ENCODE results near the gene ADAMTS14.

Gene ADAMTS14

DNA sequence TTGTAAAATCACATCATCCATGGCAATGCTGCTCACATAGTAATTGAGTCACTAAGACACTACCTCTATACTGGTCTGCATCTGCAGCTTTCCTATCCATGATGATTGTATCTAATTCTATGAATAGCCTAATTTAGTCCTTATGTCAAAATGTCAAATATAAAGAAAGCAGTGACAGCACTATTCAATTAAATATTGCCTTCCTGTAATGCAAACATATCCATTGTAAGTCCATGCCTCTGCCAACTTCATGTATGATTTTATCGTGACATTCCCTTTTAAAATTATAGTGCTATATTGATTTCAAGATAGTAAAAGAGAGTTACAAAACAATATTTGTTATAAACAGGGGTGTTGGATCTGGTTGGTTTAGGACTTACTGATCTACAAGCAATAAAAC, 138.7 kb downstream of the ADAMTS14 start:
- no peak for DNase-seq (ENCODE audit: low spot score)
- TF ChIP-seq, protein P1, sequence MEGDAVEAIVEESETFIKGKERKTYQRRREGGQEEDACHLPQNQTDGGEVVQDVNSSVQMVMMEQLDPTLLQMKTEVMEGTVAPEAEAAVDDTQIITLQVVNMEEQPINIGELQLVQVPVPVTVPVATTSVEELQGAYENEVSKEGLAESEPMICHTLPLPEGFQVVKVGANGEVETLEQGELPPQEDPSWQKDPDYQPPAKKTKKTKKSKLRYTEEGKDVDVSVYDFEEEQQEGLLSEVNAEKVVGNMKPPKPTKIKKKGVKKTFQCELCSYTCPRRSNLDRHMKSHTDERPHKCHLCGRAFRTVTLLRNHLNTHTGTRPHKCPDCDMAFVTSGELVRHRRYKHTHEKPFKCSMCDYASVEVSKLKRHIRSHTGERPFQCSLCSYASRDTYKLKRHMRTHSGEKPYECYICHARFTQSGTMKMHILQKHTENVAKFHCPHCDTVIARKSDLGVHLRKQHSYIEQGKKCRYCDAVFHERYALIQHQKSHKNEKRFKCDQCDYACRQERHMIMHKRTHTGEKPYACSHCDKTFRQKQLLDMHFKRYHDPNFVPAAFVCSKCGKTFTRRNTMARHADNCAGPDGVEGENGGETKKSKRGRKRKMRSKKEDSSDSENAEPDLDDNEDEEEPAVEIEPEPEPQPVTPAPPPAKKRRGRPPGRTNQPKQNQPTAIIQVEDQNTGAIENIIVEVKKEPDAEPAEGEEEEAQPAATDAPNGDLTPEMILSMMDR (IDR thresholded peaks at IDR 0.05; ENCODE audit: extremely low read depth, missing control alignments): no peak

DNA sequence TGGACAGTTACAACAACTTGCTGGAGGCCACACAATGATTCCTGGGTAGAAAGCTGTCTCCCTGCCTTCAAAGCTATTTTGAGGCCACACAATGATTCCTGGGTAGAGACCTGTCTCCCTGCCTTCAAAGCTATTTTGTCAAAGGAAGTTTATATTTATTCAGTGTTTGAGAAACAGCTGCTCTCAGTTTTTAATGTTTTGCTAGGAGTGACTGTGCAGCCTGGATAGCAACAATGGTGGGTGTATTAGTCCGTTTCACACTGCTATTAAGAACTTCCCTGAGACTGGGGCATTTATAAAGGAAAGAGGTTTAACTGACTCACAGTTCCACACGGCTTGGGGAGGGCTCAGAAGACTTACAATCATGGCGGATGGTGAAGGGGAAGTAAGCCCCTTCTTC, 139.6 kb downstream of the ADAMTS14 start:
- no peak for DNase-seq (ENCODE audit: low spot score)

More for the DNA sequence above, 139.6 kb downstream of the ADAMTS14 start:
- TF ChIP-seq, protein P1 (IDR thresholded peaks at IDR 0.05; ENCODE audit: extremely low read depth, missing control alignments): no peak
